Measurements from ENCODE around the gene VWA3A.

DNA sequence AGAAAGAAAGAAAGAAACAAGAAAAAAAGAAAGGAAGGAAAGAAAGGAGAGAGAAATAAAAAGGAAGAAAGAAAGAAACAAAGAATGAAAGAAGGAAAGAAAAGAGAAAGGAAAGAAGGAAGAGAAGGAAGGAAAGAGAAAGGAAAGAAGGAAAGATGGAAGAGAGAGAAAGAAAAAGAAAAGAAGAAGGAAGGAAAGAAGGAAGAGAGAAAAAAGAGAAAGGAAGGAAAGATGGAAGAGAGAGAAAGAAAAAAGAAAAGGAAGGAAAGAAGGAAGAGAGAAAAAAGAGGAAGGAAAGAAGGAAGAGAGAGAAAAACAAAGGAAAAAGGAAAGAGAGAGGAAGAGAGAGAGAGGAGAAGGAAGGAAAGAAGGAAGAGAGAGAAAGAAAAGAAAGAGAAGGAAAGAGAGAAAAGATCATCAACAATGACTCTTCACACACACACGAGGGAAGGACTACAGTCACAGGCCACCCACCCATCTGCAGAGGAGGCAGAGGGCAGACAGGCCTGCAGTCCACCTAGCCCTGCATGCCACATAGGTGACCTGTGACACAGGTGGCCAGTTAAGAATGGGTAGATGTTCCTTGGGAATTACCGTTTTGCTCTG, 23.9 kb downstream of the VWA3A start:
- TF ChIP-seq EZH2phosphoT487 (IDR thresholded peaks at IDR 0.05; ENCODE audit: borderline replicate concordance, low read depth, low read length): no peak
- TF ChIP-seq, protein P1, sequence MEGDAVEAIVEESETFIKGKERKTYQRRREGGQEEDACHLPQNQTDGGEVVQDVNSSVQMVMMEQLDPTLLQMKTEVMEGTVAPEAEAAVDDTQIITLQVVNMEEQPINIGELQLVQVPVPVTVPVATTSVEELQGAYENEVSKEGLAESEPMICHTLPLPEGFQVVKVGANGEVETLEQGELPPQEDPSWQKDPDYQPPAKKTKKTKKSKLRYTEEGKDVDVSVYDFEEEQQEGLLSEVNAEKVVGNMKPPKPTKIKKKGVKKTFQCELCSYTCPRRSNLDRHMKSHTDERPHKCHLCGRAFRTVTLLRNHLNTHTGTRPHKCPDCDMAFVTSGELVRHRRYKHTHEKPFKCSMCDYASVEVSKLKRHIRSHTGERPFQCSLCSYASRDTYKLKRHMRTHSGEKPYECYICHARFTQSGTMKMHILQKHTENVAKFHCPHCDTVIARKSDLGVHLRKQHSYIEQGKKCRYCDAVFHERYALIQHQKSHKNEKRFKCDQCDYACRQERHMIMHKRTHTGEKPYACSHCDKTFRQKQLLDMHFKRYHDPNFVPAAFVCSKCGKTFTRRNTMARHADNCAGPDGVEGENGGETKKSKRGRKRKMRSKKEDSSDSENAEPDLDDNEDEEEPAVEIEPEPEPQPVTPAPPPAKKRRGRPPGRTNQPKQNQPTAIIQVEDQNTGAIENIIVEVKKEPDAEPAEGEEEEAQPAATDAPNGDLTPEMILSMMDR (conservative IDR thresholded peaks at IDR 0.05; ENCODE audit: low read length): no peak
